ENCODE measurements around the gene RNF212B. TPM values are rescaled to one million over a fixed set of nuclear protein-coding genes. Genes with fewer than 3 reads are reported as not detected.

The RNF212B gene
- polyA plus RNA-seq, 1 donor from 2014 or later = not detected

DNA sequence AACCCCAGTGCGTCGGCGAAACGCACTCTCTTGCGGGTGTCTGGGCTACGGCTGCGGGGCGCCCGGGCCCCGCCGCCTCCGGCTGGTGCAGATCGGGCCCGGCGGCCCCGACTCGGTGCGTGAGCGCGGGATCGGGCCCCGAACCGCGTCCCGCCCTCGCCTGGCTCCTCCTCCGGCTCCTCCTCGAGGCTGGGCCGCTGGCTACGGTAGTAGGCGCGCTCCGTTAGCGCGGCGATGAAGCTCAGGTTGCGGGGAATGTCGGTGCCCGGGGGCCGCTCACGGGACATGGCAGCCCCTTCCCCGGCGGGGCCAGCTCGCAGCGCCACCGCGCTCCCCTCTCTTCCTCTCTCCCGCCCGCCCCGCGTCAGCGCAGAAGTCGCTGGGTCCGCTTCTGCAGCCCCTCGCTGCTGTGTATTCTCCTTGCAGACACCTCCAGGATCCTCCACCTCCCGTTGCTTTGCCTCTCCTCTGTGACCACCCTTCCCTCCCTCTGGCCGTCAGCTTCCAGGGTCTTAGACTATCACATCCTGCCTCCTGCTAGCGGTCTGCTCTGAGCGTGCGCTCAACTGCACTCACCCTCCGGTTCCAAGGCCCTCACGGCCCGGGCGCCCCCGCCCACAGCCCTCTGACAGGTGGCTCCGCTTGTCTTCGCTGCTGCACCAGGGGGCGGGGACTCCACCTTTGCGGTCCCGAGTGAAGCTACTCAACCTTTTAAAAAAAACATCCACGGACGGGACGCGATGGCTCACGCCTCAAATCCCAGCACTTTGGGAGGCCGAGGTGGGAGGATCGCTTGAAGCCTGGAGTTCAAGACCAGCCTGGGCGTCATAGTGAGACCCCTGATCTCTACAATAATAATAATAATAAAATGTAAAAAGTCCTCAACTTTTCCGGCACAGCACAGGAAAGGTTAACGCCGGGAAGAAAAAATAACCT lies 64.8 kb downstream of the RNF212B start, which contains the start of gene PPP1R3E:
Gene PPP1R3E (minus strand): TSS at position 570 of the 936 bp plus-strand sequence. CDS start 283 bp downstream, at position 287.
- peak within 1 kb of the TSS; percentile 95 for H3K27ac ChIP-seq (ENCODE audit: low read length)
- H3K27me3 ChIP-seq (ENCODE audit: insufficient read depth, low read depth, low read length) = no peaks in the 10 kb centered on the region
- H3K79me2 ChIP-seq (replicated peaks; ENCODE audit: insufficient read depth, low read length) = peaks cover 24% of the 10 kb centered on the region
- peak within 1 kb of the TSS; percentile 64 for H3K4me2 ChIP-seq (ENCODE audit: low read length)
- no peaks in the 10 kb centered on the region for H4K20me1 ChIP-seq (ENCODE audit: insufficient read depth)
- H3K4me3 ChIP-seq (ENCODE audit: low read length) = peak within 1 kb of the TSS; percentile 98
- peaks cover 13% of the 10 kb centered on the region for H3F3A ChIP-seq (ENCODE audit: insufficient read depth, low read length, poor library complexity, severe bottlenecking)
- no peaks in the 10 kb centered on the region for H3K36me3 ChIP-seq (ENCODE audit: insufficient read depth, low read length)
- peak within 1 kb of the TSS; percentile 73 for H2AFZ ChIP-seq (ENCODE audit: low read depth, low read length)
- no peak for TF ChIP-seq RAD21 (conservative IDR thresholded peaks at IDR 0.05)
- peak; percentile 80 for TF ChIP-seq POLR2AphosphoS5 (IDR thresholded peaks at IDR 0.05)
- TF ChIP-seq TAF1 (IDR thresholded peaks at IDR 0.05; ENCODE audit: low read depth) = peak; percentile 32
- TF ChIP-seq, protein P1, sequence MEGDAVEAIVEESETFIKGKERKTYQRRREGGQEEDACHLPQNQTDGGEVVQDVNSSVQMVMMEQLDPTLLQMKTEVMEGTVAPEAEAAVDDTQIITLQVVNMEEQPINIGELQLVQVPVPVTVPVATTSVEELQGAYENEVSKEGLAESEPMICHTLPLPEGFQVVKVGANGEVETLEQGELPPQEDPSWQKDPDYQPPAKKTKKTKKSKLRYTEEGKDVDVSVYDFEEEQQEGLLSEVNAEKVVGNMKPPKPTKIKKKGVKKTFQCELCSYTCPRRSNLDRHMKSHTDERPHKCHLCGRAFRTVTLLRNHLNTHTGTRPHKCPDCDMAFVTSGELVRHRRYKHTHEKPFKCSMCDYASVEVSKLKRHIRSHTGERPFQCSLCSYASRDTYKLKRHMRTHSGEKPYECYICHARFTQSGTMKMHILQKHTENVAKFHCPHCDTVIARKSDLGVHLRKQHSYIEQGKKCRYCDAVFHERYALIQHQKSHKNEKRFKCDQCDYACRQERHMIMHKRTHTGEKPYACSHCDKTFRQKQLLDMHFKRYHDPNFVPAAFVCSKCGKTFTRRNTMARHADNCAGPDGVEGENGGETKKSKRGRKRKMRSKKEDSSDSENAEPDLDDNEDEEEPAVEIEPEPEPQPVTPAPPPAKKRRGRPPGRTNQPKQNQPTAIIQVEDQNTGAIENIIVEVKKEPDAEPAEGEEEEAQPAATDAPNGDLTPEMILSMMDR (IDR thresholded peaks at IDR 0.05; ENCODE audit: poor library complexity, severe bottlenecking) = no peak
- TF ChIP-seq, protein P2, sequence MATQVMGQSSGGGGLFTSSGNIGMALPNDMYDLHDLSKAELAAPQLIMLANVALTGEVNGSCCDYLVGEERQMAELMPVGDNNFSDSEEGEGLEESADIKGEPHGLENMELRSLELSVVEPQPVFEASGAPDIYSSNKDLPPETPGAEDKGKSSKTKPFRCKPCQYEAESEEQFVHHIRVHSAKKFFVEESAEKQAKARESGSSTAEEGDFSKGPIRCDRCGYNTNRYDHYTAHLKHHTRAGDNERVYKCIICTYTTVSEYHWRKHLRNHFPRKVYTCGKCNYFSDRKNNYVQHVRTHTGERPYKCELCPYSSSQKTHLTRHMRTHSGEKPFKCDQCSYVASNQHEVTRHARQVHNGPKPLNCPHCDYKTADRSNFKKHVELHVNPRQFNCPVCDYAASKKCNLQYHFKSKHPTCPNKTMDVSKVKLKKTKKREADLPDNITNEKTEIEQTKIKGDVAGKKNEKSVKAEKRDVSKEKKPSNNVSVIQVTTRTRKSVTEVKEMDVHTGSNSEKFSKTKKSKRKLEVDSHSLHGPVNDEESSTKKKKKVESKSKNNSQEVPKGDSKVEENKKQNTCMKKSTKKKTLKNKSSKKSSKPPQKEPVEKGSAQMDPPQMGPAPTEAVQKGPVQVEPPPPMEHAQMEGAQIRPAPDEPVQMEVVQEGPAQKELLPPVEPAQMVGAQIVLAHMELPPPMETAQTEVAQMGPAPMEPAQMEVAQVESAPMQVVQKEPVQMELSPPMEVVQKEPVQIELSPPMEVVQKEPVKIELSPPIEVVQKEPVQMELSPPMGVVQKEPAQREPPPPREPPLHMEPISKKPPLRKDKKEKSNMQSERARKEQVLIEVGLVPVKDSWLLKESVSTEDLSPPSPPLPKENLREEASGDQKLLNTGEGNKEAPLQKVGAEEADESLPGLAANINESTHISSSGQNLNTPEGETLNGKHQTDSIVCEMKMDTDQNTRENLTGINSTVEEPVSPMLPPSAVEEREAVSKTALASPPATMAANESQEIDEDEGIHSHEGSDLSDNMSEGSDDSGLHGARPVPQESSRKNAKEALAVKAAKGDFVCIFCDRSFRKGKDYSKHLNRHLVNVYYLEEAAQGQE (IDR thresholded peaks at IDR 0.05; ENCODE audit: borderline replicate concordance) = peak; percentile 56
- TF ChIP-seq SMC3 (conservative IDR thresholded peaks at IDR 0.05; ENCODE audit: poor library complexity) = no peak
- TF ChIP-seq MXI1 (conservative IDR thresholded peaks at IDR 0.05; ENCODE audit: poor library complexity, severe bottlenecking) = no peak
- no peak for TF ChIP-seq EP300 (conservative IDR thresholded peaks at IDR 0.05; ENCODE audit: poor library complexity, severe bottlenecking)
- no peak for TF ChIP-seq EZH2 (IDR thresholded peaks at IDR 0.05; ENCODE audit: borderline replicate concordance, insufficient read depth, low read length, poor library complexity, severe bottlenecking)
- peak within 1 kb of the TSS; percentile 96 for H3K9ac ChIP-seq (ENCODE audit: low read length)
- no peaks in the 10 kb centered on the region for H3K9me2 ChIP-seq (ENCODE audit: insufficient read depth, low read length)
- H3K9me3 ChIP-seq (ENCODE audit: low read length) = no peaks in the 10 kb centered on the region

DNA sequence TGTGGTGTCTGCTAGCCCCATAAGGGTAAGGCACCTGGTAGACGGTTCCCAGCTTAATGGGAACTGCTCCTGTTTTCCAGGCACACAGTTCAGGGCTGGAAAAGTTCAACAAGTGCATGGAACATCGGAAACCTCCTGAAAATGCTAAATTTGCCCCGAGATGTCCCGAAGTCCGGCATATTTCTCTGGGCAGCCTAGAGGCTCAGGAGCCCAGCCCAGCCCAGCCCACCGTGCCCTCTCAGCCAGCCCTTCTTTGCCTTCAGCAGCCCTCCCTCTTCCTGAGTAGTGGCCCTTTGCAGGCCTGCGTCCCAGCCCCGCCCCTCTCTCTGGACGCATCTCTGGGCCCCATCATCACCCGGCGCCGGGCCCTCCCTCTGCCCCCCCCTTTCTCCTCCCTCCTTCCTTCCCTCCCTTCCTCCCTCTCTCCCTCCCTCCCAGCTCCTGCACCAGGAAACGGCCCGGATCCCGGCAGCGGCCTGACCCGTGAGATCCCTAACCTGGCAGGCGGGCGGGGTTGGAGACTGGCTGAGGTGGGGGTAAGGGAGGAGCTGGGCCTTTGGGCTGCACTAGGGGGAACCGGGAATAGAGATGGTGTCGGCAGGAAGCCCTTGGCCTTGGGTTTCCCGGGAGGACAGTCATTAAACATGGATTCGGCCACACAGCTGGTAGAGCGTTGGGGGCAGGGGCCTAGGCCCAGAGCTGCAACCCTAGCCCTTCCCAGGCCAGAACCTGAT lies 68.8 kb downstream of the RNF212B start, which contains the start of gene BCL2L2:
Gene BCL2L2 (plus strand): TSS at position 422 of the 734 bp plus-strand sequence. CDS start 935 bp downstream, outside the sequence.
- H3K27me3 ChIP-seq (ENCODE audit: insufficient read depth, low read depth, low read length) = no peaks in the 10 kb centered on the region
- peak within 1 kb of the TSS; percentile 96 for H3K9ac ChIP-seq (ENCODE audit: low read length)
- H3K4me2 ChIP-seq (ENCODE audit: low read length) = peak within 1 kb of the TSS; percentile 92
- no peaks in the 10 kb centered on the region for H4K20me1 ChIP-seq (ENCODE audit: insufficient read depth)
- H3K27ac ChIP-seq (ENCODE audit: low read length) = peak within 1 kb of the TSS; percentile 84
- H3K36me3 ChIP-seq (ENCODE audit: insufficient read depth, low read length) = no peaks in the 10 kb centered on the region
- peak within 1 kb of the TSS; percentile 88 for H2AFZ ChIP-seq (ENCODE audit: low read depth, low read length)
- H3K9me3 ChIP-seq (ENCODE audit: low read length) = no peaks in the 10 kb centered on the region
- H3K4me3 ChIP-seq (ENCODE audit: low read length) = peak within 1 kb of the TSS; percentile 84
- TF ChIP-seq RAD21 (conservative IDR thresholded peaks at IDR 0.05) (peak; percentile 12), EZH2 (IDR thresholded peaks at IDR 0.05; ENCODE audit: borderline replicate concordance, insufficient read depth, low read length, poor library complexity, severe bottlenecking) (no peak), MXI1 (conservative IDR thresholded peaks at IDR 0.05; ENCODE audit: poor library complexity, severe bottlenecking) (peak; percentile 60), SMC3 (conservative IDR thresholded peaks at IDR 0.05; ENCODE audit: poor library complexity) (peak; percentile 18), POLR2AphosphoS5 (IDR thresholded peaks at IDR 0.05) (peak; percentile 88), EP300 (conservative IDR thresholded peaks at IDR 0.05; ENCODE audit: poor library complexity, severe bottlenecking) (peak; percentile 28), TAF1 (IDR thresholded peaks at IDR 0.05; ENCODE audit: low read depth) (peak; percentile 51)
- TF ChIP-seq, protein P2 (IDR thresholded peaks at IDR 0.05; ENCODE audit: borderline replicate concordance) = peak; percentile 61
- TF ChIP-seq, protein P1 (IDR thresholded peaks at IDR 0.05; ENCODE audit: poor library complexity, severe bottlenecking) = no peak
- H3K79me2 ChIP-seq (replicated peaks; ENCODE audit: insufficient read depth, low read length) = peaks cover 25% of the 10 kb centered on the region
- peaks cover 7% of the 10 kb centered on the region for H3F3A ChIP-seq (ENCODE audit: insufficient read depth, low read length, poor library complexity, severe bottlenecking)
- no peaks in the 10 kb centered on the region for H3K9me2 ChIP-seq (ENCODE audit: insufficient read depth, low read length)
